HG03575 (cell line): ENCODE results near the gene SAMD8.
"Not testable (repeated sequence)": the region's sequence is repeated elsewhere in the genome, so short reads cannot be mapped to it uniquely, and the experiment has no call there.

Experiments used
- ATAC-seq: cut with Tn5 transposase; IDR thresholded peaks from one replicate; pipeline ENCODE4 v1.9.1; 2021; ENCODE audit not compliant: unreplicated experiment, insufficient number of reproducible peaks, low FRiP score; ENCODE audit errors: extremely low read depth

The SAMD8 gene

DNA sequence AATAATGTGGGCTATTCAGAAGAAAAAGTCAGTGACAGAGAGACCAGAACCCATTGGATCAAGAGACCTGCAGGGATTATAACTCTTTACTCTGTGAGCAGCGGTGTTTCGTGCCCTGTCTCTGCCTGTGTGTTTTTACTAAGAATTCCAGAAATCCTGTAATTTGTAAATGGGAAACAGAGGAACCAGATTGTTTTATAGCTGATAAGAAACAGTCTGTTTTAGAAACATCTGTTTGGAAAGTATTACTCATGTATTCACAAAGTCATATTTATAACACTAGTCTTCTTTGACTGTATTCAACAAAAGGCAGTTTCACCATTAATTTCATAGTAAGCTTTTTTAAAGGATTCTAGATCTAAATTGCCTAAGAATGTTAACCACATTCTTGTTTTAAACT, 69.1 kb downstream of the SAMD8 start:
- no peak for ATAC-seq

DNA sequence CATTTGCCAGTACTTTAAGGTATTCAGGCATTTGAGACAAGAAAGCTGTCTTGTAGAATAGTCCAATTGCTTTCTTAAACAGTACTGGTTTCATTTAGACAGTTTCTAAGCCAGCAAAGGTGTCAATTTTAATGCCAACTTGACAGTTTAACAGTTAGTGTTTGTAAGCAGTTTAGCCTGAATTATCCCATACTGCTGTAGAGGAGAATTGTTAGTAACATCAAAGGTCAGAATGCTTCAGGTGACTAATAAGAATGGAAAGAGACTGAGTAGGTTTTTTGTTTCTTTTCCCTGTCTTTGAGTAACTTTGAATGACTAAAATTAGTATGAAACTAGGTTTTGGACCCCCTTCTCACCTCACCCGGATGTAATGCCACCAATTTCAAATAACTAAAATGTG, 69.6 kb downstream of the SAMD8 start:
- no peak for ATAC-seq

DNA sequence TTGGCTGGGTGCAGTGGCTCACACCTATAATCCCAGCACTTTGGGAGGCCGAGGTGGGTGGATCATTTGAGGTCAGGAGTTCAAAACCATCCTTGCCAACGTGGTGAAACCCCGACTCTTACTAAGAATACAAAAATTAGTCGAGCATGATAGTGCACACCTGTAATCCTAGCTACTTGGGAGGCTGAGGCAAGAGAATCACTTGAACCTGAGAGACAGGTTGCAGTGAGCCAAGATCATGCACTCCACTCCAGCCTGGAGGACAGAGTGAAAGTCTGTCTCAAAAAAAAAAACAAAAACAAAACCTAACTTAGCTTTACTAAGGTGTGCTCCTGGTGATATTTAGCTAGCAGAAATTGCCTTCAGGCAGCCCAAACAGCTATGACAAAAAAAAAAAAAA, 74.9 kb downstream of the SAMD8 start:
- ATAC-seq = no peak

DNA sequence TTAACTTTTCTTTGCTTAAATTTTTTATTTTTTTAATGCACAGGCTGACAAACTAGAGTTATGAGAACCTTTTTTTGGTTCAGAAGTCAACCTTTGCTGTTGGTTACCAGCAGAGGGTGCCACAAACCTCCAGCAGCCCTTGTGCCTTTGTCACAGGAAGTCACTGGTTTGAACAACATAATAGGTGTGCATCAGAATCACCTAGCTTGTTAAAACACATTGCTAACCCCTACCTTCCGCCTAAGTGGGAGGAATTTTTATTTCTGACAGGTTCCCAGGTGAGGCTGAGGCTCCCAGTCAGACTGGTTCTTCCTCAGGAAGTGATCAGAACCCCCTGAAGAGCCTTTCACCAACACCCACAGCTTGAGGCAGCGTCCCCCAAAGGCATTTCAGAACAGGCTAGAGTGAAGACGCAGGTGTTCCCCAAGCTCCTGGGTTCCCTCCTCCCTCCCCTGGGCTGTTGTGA, 76.5 kb downstream of the SAMD8 start:
- ATAC-seq = no peak

DNA sequence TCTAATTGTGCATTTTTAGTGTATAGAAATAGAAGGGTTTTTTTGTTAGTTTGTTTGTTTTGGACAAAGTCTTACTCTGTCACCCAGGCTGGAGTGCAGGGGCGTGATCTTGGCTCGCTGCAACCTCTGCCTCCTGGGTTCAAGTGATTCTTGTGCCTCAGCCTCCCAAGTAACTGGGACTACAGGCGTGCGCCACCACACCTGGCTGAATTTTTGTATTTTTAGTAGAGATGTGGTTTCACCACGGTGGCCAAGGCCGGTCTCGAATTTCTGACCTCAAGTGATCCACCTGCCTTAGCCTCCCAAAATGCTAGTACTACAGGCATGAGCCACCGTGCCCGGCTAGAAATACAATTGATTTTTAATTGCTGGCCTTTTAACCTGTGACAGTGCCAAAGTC, 77.1 kb downstream of the SAMD8 start:
- not testable (repeated sequence) for ATAC-seq

DNA sequence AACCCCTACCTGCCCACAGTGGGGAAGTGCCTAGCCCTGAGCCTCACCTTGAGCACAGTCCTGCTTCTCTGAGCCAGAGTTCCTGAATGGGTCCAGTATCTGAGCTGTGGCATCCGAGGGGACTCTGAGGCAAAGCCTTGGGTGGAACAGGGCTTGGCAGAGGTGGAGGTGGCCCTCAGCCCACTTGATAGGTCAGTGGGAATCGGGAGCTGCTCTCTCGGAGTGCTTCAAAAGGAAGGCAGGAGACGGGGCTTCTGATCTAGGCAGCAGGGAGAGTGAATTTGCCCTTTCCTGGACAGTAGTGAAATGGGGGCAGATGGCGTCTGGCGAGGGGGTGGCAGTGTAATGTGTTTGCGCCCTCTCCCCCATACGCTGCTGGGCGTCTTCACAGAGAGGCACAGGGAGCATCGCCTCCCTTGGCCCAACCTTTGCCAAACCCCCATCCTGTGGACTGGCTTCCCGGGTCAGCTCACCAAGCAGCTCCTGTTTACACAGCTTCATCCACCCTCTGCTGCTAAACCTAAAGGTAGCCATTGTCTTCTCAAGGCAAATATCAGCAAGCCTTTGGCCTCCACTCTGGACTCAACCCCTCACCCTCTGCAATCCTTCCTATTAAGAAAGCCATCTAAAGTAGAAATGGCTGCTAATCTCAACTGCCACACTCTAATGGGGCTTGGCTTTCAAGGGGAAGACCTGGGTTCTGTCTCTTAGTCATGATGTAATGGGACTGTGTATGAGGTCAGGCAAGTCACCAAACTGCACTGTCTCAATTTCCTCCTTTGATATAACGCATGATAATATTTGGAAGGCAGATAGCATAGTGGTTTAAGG, 78.0 kb downstream of the SAMD8 start:
- no peak for ATAC-seq

DNA sequence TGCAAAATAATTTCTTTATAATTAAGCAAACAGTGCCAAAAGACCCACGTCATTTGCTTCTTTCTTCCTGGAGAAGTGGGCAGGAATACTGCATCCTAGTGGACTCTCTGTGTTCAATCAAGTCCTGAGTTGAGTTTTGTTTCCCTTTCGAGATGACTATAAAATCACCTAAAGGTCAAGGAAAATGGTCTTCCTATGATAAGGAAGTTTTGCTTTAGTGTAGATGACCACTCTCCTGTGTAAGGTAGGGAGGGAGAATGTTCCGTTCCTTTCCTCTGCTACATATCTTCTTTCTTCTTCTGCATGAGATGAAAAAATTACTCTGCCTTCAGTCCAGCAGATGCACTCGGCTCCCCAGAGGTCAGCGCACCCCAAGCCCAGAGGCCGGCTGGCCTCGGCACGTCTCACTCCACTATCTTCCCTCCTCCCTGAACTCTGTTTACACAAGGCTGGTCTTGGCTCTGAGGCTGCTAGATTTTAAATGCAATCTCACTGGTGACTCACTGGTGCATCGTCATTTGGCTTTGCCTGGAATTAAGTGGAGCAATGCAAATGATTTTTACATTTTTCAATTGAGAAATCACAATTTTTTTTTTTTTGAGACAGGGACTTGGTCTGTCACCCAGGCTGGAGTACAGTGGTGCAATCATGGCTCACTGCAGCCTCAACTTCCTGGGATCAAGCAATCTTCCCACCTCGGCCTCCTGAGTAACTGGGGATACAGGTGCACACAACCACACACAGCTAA, 80.5 kb downstream of the SAMD8 start:
- ATAC-seq = no peak

DNA sequence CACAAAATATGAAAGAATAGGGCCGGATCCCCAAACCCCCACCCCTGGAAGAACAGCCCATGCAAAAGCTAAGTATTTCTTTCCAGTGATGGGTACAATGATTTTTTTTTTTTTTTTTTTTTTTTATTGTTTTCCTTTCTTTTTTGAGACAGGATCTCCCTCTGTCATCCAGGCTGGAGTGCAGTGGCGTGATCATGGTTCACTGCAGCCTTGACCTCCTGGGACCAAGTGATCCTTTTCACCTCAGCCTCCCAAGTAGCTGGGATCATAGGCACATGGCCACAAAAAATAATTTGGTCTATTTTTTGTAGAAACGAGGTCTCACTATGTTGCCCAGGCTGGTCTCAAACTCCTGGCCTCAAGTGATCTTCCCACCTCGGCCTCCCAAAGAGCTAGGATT, 83.2 kb downstream of the SAMD8 start:
- ATAC-seq = not testable (repeated sequence)

DNA sequence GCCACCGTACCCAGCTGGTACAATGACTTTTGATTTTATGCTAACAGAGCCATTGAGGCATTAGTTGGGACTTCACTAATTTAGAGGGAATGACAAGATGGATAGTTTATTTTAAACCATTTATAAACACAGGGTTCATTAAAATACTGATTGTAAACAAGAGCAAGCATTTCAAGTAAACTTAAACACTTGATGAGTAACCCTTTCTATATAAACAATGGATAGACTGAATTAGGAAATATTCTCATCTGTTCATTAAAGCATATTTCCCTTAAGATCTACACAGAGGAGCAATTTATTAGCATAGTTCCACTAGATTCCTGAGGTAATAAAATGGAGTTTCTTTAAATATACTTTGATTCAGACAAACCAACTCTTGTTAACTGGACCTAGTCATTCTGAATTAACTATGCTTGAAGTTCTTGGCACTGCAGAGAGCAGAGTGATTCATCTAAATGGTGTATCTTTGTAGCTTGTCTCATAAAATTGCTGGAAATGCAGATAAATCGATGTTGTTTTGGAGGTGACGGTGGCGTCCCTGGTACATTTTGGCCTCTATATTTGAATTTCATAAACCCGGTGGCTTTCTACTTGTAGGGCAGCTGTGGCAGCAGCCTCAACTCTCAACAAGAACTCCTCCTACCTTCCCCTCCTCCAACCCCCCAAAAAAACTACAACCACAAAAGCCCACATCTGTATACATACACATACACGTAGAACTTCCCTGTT, 83.7 kb downstream of the SAMD8 start:
- no peak for ATAC-seq

DNA sequence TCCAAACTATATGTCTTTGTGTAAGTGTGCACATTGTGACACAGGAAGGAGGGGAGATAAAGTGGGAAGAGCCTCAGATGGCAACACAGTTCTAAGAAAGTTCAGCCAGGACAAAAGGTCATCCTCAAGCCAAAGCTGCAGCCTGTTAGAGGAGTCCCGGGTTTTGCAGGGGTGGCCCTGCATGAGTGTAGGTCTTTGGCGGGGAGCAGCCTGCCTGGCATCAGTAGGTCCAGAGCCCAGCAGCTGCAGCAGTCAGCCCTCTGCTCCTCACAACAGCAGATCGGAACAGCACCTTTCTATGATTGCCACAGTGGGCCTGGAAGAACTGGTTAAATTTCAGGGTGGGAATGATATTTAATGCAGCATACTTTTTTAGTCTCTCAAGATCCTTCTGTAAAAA, 85.6 kb downstream of the SAMD8 start:
- ATAC-seq = no peak

DNA sequence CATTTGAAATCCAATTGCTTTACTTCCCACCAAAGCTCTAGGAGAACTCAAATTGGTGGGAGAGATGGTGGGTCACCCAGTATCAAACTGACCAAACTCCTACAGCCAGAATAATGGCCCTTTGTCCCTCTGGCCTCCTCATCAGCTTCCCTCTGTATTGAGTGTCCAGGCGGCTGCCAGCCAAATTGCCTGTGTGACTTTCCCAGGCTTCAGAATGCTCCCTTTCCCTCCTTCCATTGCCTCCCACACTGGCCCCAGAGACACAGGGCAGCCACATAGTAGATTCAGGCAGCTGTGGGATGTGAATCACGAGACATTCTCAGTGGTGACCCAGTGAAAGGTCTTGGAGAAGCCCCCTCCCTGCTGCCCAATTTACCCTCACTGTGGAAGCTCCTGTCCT, 86.5 kb downstream of the SAMD8 start:
- ATAC-seq = no peak

DNA sequence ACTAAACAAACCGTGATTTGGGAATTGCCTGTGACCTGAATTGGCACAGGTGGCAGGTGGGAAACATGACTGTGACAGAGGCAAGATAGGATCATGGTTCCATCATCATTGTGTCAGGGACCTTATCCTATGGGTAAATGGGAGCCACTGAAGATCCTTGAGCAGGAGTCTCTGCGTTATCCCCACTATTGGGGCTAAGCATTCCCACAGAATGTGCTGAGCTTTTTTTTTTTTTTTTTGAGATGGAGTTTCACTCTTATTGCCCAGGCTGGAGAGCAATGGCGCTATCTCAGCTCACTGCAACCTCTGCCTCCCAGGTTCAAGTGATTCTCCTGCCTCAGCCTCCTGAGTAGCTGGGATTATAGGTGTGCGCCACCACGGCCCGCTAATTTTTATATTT, 88.5 kb downstream of the SAMD8 start:
- ATAC-seq = not testable (repeated sequence)

DNA sequence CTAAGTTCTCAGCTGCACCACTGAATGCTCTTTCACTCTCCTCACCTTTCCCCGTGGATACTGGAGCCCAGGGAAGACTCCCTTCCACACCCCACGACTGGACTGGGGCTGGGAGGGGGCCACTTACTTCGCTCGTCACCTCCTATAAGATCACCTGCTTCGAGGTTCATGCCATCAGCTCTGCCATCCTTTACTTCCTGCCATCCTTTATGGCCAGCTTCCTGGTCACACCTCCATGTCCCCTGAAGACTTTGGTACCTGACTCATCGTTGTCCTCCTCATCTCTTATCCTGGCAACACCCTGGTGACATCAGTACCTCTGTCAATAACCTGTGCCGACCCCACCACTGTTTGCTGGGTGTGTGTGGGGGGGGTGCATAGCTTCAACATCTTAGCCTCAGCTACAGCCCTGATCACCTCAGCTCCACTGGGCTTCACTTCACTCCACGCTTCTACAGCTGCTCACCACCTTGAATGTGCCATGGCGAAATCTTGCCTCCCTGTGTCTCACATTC, 90.4 kb downstream of the SAMD8 start:
- ATAC-seq = no peak

DNA sequence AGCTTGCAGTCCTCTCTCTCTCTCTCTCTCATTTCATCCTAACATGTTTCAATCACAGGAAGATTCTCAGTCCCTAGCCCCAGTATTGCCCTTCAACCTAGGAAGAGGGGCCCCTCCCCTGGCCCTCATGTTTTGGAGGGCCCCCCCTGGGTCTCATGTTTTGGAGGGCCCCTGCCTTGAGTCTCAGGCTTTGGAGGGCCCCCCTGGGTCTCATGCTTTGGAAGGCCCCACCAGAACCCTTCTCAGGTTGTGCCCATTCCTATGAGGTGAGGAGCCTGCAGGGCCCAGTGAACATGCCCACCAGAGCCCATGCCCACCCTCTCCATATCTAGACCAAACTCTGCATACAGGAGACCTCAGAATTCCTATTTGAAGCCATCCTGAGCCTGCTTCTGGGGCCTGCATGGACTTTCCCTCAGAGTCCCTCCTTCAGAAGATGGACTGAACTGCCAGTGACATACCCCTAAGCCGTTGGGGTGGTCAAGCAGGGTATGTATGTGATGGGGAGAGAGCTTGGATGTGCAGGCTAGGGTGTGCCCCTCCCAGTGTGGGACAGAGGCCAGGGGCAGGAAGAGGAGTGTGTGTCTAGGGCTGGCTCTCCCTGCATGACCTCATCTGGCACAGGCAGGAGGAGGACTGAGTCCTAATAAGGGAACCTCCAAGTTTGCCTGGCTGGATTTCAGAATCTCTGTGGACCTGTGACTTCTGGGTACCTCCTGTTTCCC, 91.0 kb downstream of the SAMD8 start:
- ATAC-seq = no peak

DNA sequence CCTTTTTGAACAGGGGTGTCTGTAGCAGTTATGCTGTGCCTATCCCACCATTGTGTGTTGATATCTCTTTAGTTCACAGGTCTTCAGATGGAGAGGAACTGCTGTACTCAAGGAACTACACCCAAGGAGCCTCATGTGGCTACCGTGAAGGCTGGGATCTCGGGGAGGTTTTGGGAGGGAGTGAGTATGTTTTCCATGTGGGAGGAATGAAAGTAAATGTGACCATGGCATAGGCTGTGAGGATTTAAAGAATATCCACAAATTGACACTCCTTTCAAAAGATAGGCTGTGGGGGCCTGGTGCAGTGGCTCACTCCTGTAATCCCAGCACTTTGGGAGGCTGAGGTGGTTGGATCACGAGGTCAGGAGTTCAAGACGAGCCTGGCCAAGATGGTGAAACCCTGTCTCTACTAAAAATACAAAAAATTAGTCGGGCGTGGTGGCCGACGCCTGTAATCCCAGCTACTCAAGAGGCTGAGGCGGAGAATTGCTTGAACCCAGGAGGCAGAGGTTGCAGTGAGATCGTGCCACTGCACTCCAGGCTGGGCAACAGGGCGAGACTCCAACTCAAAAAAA, 91.7 kb downstream of the SAMD8 start:
- not testable (repeated sequence) for ATAC-seq

DNA sequence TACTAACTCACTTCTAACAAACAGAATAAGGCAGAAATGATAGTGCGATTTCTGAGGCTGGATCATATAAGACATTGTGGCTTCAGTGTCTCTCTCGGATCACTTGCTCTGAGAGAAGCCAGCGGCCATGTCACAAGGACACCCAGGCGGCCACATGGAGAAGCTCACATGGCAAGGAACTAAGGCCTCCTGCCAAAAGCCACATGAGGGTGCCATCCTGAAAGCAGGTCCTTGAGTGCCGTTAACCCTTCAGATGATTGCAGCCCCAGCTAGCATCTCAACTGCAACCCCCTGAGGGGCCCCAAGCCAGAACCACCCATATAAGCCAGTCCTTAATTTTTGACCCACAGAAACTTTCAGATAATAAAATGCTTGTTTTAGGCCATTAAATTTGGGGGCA, 92.3 kb downstream of the SAMD8 start:
- ATAC-seq = no peak

DNA sequence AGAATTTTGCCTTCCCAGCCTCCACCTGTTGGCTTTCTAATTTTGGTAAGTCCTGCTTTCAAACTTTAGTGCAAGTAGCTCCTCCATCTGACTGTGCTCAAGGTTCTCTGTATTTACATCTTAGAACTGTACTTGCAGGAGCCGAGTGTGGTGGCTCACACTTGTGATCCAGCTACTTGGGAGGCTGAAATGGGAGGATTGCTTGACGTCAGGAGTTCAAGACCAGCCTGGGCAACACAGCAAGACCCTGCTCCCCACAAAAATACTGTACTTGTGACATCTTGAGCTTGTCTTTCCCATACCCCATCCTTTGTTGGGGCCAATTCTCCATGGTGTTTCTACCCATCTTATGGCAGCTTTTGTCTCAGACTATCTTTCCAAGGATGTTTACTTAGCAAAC, 94.5 kb downstream of the SAMD8 start:
- no peak for ATAC-seq

DNA sequence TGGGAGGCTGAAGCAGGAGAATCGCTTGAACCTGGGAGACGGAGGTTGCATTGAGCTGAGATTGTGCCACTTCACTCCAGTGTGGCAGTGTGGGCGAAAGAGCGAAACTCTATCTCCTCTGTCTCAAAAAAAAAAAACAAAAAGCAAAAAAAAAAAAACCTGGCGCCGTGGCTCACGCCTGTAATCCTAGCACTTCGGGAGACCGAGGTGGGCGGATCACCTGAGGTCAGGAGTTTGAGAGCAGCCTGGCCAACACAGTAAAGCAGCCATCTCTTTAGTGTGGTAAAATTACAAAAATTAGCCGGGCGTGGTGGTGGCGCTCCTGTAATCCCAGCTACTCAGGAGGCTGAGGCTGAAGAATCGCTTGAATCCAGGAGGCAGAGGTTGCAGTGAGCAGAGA, 95.2 kb downstream of the SAMD8 start:
- not testable (repeated sequence) for ATAC-seq
